ENCODE measurements around the gene AZIN2.

- TF ChIP-seq CTCF (IDR thresholded peaks at IDR 0.05; ENCODE audit: borderline replicate concordance, extremely low read depth, low read length, poor library complexity, severe bottlenecking), result no peak
- no peak for TF ChIP-seq EZH2 (IDR thresholded peaks at IDR 0.05; ENCODE audit: borderline replicate concordance, low read depth, low read length, severe bottlenecking)
Measured at GRCh38 chr1:33087677-33088076, 6.7 kb downstream of the AZIN2 start.
